HG02973 (cell line): ENCODE measurements around the gene ANKS1B.
"Not testable (repeated sequence)": the region's sequence is repeated elsewhere in the genome, so short reads cannot be mapped to it uniquely, and the experiment has no call there.

Experiments used
- ATAC-seq: cut with Tn5 transposase; IDR thresholded peaks from one replicate; pipeline ENCODE4 v1.9.1; 2021; ENCODE audit warnings: moderate library complexity; ENCODE audit not compliant: unreplicated experiment

ANKS1B gene

GRCh38 chr12:99035803-99036202 lies 948.9 kb downstream of the ANKS1B start:
- no peak for ATAC-seq

GRCh38 chr12:99034201-99034600 lies 950.5 kb downstream of the ANKS1B start:
- ATAC-seq, result not testable (repeated sequence)

GRCh38 chr12:99029511-99030271 lies 955.0 kb downstream of the ANKS1B start:
- ATAC-seq, result no peak

- no peak for ATAC-seq
Observed at GRCh38 chr12:99027461-99027860, 957.3 kb downstream of the ANKS1B start.

- no peak for ATAC-seq
Observed at GRCh38 chr12:99027055-99027393, 957.7 kb downstream of the ANKS1B start.

- ATAC-seq, result no peak
Observed at GRCh38 chr12:99026332-99027054, 958.2 kb downstream of the ANKS1B start.

- no peak for ATAC-seq
Observed at GRCh38 chr12:99024870-99025269, 959.9 kb downstream of the ANKS1B start.

- ATAC-seq, result no peak
Observed at GRCh38 chr12:99024191-99024590, 960.5 kb downstream of the ANKS1B start.

- no peak for ATAC-seq
Observed at GRCh38 chr12:99020871-99021270, 963.9 kb downstream of the ANKS1B start.

- no peak for ATAC-seq
Observed at GRCh38 chr12:99019798-99020197, 964.9 kb downstream of the ANKS1B start.

GRCh38 chr12:99017971-99018370 lies 966.8 kb downstream of the ANKS1B start:
- ATAC-seq, result no peak

GRCh38 chr12:99009654-99010296 lies 975.0 kb downstream of the ANKS1B start:
- ATAC-seq, result no peak

GRCh38 chr12:99005601-99006000 lies 979.1 kb downstream of the ANKS1B start:
- no peak for ATAC-seq

GRCh38 chr12:99004799-99005466 lies 979.8 kb downstream of the ANKS1B start:
- ATAC-seq, result no peak

- ATAC-seq, result no peak
Observed at GRCh38 chr12:99002731-99003130, 982.0 kb downstream of the ANKS1B start.

- no peak for ATAC-seq
Observed at GRCh38 chr12:99002156-99002555, 982.6 kb downstream of the ANKS1B start.

GRCh38 chr12:98999559-98999958 lies 985.2 kb downstream of the ANKS1B start:
- ATAC-seq, result no peak

GRCh38 chr12:98998697-98999299 lies 985.9 kb downstream of the ANKS1B start:
- ATAC-seq, result peak; percentile 94

- ATAC-seq, result no peak
Observed at GRCh38 chr12:98997899-98998298, 986.8 kb downstream of the ANKS1B start.

- no peak for ATAC-seq
Observed at GRCh38 chr12:98990648-98991047, 994.1 kb downstream of the ANKS1B start.

GRCh38 chr12:98985156-98985555 lies 999.6 kb downstream of the ANKS1B start:
- ATAC-seq, result no peak
